Mesothelial cell of epicardium (in vitro differentiated cells): ENCODE measurements around the gene ORC3. TPM values are rescaled to one million over a fixed set of nuclear protein-coding genes. Genes with fewer than 3 reads are reported as not detected.
"Not testable (repeated sequence)": the region's sequence is repeated elsewhere in the genome, so short reads cannot be mapped to it uniquely, and the experiment has no call there.

Experiments used
- DNase-seq, 2 experiments: peaks; one replicate each; pipeline ENCODE4 v3.0.0; 2021; ENCODE audit warnings: low spot score in 2 of 2; ENCODE audit not compliant: unreplicated experiment in 2 of 2
- H3K27ac Mint-ChIP-seq: 2 replicates; pipeline ENCODE4 v1.8.0; 2021; ENCODE audit warnings: mixed read lengths
- H3K27me3 Mint-ChIP-seq: 2 replicates; pipeline ENCODE4 v1.8.0; 2021; ENCODE audit warnings: low read depth, mixed read lengths
- H3K36me3 Mint-ChIP-seq: 2 replicates; pipeline ENCODE4 v1.8.0; 2021; ENCODE audit warnings: mixed read lengths
- H3K4me1 Mint-ChIP-seq: 2 replicates; pipeline ENCODE4 v1.8.0; 2021; ENCODE audit warnings: mixed read lengths
- H3K4me3 Mint-ChIP-seq: 2 replicates; pipeline ENCODE4 v1.8.0; 2021; ENCODE audit warnings: mild to moderate bottlenecking, moderate library complexity, mixed read lengths
- H3K9me3 Mint-ChIP-seq: 2 replicates; pipeline ENCODE4 v1.8.0; 2021; ENCODE audit warnings: mixed read lengths
- total RNA-seq: library from RNA; stranded (reverse); gene quantifications from 3 replicates; pipeline ENCODE4 v1.2.1, GENCODE V29; 2021
- TF ChIP-seq, protein P1 (sequence below): fragments of 200-600 bp; sonication (generic); IDR thresholded peaks from one replicate; pipeline ENCODE4 v1.5.0; 2021; ENCODE audit warnings: antibody characterized with exemption; ENCODE audit not compliant: unreplicated experiment

Gene ORC3
- total RNA-seq, 1 donor from 2014 or later = 28.0 TPM

DNA sequence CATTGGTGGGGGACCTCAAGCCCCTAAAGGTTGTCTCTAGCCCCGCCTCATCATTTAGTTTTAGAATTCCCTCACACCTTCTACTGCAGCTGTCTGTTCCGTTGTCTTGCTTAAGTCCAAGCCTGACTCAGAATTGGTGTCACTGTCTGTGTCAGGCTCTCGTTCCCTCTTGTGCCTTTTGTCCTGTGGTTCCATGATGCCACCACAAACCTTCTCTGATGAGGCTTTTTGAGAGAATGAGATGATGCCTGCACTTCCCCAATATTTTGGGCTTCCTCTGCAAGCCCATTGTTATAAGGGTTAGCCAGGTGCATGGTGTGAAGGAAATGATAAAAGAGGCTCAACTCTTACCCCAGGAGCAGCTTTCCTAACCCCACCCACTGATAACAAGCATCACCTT is 120.2 kb downstream of the ORC3 start:
- no peaks in the 10 kb centered on the region for H3K9me3 Mint-ChIP-seq
- no peaks in the 10 kb centered on the region for H3K27me3 Mint-ChIP-seq
- peaks cover 14% of the 10 kb centered on the region for H3K4me1 Mint-ChIP-seq
- no peak for DNase-seq
- H3K27ac Mint-ChIP-seq = no peak overlapping the region
- TF ChIP-seq, protein P1, sequence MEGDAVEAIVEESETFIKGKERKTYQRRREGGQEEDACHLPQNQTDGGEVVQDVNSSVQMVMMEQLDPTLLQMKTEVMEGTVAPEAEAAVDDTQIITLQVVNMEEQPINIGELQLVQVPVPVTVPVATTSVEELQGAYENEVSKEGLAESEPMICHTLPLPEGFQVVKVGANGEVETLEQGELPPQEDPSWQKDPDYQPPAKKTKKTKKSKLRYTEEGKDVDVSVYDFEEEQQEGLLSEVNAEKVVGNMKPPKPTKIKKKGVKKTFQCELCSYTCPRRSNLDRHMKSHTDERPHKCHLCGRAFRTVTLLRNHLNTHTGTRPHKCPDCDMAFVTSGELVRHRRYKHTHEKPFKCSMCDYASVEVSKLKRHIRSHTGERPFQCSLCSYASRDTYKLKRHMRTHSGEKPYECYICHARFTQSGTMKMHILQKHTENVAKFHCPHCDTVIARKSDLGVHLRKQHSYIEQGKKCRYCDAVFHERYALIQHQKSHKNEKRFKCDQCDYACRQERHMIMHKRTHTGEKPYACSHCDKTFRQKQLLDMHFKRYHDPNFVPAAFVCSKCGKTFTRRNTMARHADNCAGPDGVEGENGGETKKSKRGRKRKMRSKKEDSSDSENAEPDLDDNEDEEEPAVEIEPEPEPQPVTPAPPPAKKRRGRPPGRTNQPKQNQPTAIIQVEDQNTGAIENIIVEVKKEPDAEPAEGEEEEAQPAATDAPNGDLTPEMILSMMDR = no peak
- no peaks in the 10 kb centered on the region for H3K36me3 Mint-ChIP-seq
- H3K4me3 Mint-ChIP-seq = no peak overlapping the region

GRCh38 chr6:87712713-87713112 is 122.8 kb downstream of the ORC3 start:
- DNase-seq, H3K36me3 Mint-ChIP-seq, H3K9me3 Mint-ChIP-seq, H3K27me3 Mint-ChIP-seq, H3K4me1 Mint-ChIP-seq, H3K4me3 Mint-ChIP-seq, H3K27ac Mint-ChIP-seq: not testable (repeated sequence)

- H3K4me1 Mint-ChIP-seq = peaks cover 11% of the 10 kb centered on the region
- H3K27ac Mint-ChIP-seq = no peak overlapping the region
- H3K27me3 Mint-ChIP-seq = no peaks in the 10 kb centered on the region
- no peaks in the 10 kb centered on the region for H3K36me3 Mint-ChIP-seq
- H3K4me3 Mint-ChIP-seq = no peak overlapping the region
- H3K9me3 Mint-ChIP-seq = no peaks in the 10 kb centered on the region
- TF ChIP-seq, protein P1 = no peak
- no peak for DNase-seq
These were observed 124.3 kb downstream of the ORC3 start for GRCh38 chr6:87714093-87714842.

Other genes starting within 250 kb of the ORC3 start
- gene C6orf163, start 245.3 kb upstream of the ORC3 start, total RNA-seq = 9.0 to 11.5 TPM (median 10.0 TPM) in 3 replicates
- gene CFAP206, start 182.2 kb upstream of the ORC3 start, total RNA-seq = 1.0 to 1.6 TPM (median 1.5 TPM) in 3 replicates
- 24.0 to 26.6 TPM (median 26.4 TPM) in 3 replicates for gene SLC35A1, start 117.2 kb upstream of the ORC3 start, total RNA-seq
- gene RARS2, start 148 bp upstream of the ORC3 start, total RNA-seq = 51.9 to 53.3 TPM (median 52.6 TPM) in 3 replicates
- gene AKIRIN2, start 112.1 kb downstream of the ORC3 start, total RNA-seq = 84.1 to 88.1 TPM (median 84.7 TPM) in 3 replicates